Measurements from ENCODE around the gene POLD2.

DNA sequence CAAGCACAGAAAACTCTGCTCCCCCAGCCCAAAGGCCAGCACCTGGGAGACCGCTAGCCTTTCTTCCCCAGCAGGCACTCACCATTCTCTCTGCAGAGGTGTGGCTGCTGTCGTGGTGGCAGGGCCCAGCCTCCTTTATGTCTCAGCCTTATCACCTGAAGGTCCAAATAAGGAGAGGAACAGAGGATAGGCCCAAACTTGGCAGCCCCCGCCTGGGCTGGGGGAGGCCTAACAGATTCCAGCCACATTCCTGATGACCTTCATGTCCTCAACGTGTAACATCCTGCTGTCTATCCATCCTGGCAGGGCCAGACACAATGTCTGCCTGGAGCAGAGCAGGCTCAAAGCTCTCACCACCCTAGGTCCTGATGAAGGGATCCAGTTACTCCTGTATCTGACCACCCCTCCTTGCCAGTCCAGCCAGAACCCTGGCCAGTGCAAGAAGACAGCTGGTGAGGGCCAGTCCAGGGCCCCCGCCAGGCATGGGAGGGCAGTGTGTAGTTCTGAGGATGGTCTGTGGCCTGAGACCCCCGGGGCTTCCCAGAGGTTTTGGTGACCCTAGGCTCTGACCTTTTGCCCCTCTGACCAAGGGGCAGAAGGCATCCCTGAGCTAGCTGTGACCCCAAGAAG is 18.0 kb upstream of the POLD2 start, which contains the start of gene MYL7:
- TF ChIP-seq YY1 (IDR thresholded peaks at IDR 0.05; ENCODE audit: insufficient read depth, insufficient read length): no peak
- TF ChIP-seq ZNF274 (IDR thresholded peaks at IDR 0.05; ENCODE audit: low read depth, low read length): no peak
- TF ChIP-seq SUZ12 (IDR thresholded peaks at IDR 0.05; ENCODE audit: extremely low read depth, insufficient read depth, insufficient read length): no peak

Data from NT2/D1 (cell line).